GM19455 (cell line): ENCODE measurements around the gene WFS1.

Experiments
- ATAC-seq: cut with Tn5 transposase; IDR thresholded peaks from one replicate; pipeline ENCODE4 v1.9.1; 2021; ENCODE audit not compliant: unreplicated experiment

WFS1 gene

DNA sequence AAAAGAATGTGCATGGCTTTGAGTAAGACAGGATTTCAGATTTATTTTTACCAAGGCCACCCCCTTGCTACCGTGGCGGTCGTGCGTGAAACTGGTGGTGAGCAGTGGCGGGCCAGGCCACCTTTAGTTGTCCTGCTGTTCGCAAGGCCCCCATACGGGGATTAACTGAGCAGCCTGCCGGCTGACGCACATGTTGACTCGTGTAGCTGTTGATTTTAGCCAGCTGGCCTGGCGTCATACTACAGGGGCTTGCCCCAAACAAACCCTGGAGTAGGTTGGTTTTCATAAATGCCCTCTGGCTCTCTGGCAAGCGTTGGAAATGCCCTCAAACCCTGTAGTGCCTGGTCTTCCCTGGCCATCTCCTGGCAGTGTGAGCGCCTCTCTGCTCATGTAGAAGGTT lies 28.4 kb downstream of the WFS1 start:
- no peak for ATAC-seq

- no peak for ATAC-seq
Observed at GRCh38 chr4:6298852-6299251, 29.2 kb downstream of the WFS1 start.

- no peak for ATAC-seq
Observed at GRCh38 chr4:6299875-6300274, 30.2 kb downstream of the WFS1 start.

DNA sequence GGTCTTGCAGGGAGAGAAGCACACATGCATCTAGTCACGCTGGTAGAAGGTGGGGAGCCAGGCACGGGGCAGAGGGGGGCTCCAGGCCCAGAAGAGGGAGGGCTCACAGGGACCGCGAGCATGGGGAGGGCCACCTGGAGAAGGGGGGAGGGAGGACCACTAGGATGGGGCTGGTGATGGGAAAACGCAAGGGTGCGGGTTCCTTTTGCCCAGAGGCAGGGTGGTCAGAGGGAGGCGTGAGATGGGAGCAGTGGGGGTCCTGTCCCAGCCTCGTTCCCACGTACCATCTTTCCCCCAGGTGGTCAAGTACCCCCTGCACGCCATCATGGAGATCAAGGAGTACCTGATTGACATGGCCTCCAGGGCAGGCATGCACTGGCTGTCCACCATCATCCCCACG lies 30.7 kb downstream of the WFS1 start:
- ATAC-seq, result no peak

GRCh38 chr4:6301051-6301731 lies 31.5 kb downstream of the WFS1 start:
- ATAC-seq, result no peak

DNA sequence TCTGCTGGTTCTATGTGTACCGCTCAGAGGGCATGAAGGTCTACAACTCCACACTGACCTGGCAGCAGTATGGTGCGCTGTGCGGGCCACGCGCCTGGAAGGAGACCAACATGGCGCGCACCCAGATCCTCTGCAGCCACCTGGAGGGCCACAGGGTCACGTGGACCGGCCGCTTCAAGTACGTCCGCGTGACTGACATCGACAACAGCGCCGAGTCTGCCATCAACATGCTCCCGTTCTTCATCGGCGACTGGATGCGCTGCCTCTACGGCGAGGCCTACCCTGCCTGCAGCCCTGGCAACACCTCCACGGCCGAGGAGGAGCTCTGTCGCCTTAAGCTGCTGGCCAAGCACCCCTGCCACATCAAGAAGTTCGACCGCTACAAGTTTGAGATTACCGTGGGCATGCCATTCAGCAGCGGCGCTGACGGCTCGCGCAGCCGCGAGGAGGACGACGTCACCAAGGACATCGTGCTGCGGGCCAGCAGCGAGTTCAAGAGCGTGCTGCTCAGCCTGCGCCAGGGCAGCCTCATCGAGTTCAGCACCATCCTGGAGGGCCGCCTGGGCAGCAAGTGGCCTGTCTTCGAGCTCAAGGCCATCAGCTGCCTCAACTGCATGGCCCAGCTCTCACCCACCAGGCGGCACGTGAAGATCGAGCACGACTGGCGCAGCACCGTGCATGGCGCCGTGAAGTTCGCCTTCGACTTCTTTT lies 32.2 kb downstream of the WFS1 start:
- ATAC-seq, result no peak

- ATAC-seq, result no peak
Observed at GRCh38 chr4:6302869-6303268, 33.2 kb downstream of the WFS1 start.

- no peak for ATAC-seq
Observed at GRCh38 chr4:6303943-6304342, 34.3 kb downstream of the WFS1 start.

DNA sequence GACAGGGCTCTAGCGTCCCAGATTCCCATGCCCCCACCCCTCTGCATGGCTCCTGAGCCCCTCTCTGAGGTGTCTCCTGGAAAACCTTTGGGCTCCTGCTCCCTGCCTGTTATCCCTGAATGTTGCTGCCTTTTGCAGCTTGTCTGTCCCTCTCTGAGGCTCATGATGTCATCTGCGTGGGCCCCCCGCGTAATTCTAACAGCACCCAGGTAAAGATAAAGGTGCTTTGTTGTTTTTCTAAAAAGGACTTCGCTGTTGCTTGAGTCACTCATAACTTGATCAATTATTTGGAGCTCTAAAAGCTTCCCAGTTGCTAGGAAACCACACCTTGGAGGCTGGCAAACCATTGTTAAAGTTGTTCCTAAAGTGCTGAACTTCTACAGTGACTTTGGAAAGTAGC lies 36.6 kb downstream of the WFS1 start:
- no peak for ATAC-seq

GRCh38 chr4:6307230-6307629 lies 37.6 kb downstream of the WFS1 start:
- no peak for ATAC-seq

- no peak for ATAC-seq
Observed at GRCh38 chr4:6307891-6308290, 38.2 kb downstream of the WFS1 start.

DNA sequence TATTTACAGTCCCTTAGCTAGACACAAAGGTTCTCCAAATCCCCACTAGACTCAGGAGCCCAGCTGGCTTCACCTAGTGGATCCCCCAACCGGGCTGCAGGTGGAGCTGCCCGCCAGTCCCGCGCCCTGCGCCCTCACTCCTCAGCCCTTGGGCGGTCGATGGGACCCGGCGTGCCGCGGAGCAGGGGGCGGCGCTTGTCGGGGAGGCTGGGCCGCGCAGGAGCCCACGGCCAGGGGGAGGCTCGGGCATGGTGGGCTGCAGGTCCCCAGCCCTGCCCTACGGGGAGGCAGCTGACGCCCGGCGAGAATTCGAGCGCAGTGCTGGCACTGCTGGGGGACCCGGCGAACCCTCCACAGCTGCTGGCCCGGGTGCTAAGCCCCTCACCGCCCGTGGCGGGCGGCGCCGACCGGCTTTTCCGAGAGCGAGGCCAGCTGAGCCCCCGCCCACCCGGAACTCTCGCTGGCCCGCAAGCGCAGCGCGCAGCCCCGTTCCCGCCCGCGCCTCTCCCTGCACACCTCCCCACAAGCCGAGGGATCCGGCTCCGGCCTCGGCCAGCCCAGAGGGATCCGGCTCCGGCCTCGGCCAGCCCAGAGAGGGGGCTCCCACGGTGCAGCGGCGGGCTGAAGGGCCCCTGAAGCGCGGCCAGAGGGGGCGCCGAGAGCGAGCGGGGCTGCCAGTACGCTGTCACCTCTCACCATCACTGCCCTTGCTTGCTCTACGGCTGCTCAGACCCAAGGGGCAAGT lies 39.4 kb downstream of the WFS1 start:
- no peak for ATAC-seq

DNA sequence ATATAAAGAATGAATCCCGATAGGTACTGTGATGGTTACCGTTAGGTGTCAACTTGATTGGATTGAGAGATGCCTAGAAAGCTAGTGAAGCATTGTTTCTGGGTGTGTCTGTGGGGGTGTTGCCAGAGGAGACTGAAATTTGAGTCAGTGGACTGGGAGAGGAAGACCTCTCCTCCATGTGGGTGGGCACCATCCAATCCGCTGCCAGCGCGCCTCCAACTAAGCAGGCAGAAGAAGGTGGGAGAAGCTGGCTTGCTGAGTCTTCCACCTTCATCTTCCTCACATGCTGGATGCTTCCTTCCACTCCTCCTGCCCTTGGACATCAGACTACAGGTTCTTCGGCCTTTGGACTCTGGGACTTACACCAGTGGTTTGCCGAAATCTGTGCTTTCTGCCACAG lies 40.1 kb downstream of the WFS1 start:
- ATAC-seq, result no peak

DNA sequence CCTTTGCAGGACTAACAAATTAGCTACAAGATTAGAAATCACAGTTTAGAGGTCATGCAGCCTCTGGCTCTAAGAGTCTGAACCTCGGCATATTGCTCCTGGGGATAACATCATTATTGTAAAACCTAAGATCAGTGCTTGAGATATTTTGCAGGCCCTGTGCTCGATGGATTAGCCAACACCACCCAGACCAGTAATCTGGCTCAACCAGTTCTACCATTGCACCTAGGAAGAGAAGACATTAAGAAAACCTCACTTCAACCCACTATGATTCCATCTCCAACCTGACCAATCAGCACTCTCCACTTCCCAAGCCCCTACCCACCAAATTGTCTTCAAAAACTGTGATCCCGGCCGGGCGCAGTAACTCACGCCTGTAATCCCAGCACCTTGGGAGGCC lies 43.6 kb downstream of the WFS1 start:
- no peak for ATAC-seq

GRCh38 chr4:6316461-6317003 lies 46.9 kb downstream of the WFS1 start:
- ATAC-seq, result no peak

GRCh38 chr4:6318206-6318605 lies 48.6 kb downstream of the WFS1 start:
- ATAC-seq, result no peak

GRCh38 chr4:6319530-6320150 lies 50.0 kb downstream of the WFS1 start:
- ATAC-seq, result no peak

DNA sequence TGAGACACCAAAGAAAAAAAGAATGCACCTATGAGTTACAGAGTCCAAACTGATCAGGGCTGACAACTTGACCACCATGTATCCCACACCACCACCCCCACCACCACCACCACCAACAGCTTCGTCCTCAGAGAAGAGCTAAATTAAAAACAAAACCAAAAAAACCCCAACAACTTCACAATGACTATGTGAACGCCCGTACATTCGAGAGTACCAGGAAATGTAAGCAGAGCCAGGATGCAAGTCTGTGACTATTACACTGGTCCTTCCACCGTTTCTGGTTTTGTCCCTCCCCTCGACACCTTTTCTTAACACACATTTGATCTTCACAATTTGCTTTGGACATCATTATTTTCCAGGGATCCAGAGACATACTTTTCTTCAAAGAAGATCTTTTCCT lies 51.0 kb downstream of the WFS1 start:
- no peak for ATAC-seq

GRCh38 chr4:6321361-6321760 lies 51.7 kb downstream of the WFS1 start:
- no peak for ATAC-seq

- no peak for ATAC-seq
Observed at GRCh38 chr4:6322067-6322760, 52.6 kb downstream of the WFS1 start.
